ENCODE measurements around the gene HNF4A.

GRCh38 chr20:44348168-44348659 lies 7.3 kb upstream of the HNF4A start:
- TF ChIP-seq L3MBTL2 (conservative IDR thresholded peaks at IDR 0.05) (no peak), BHLHE40 (IDR thresholded peaks at IDR 0.05; ENCODE audit: borderline replicate concordance) (no peak), PKNOX1 (IDR thresholded peaks at IDR 0.05) (no peak), SUZ12 (IDR thresholded peaks at IDR 0.05) (no peak), FOXA1 (IDR thresholded peaks at IDR 0.05) (no peak), LEF1 (IDR thresholded peaks at IDR 0.05; ENCODE audit: borderline replicate concordance) (no peak), ELF4 (IDR thresholded peaks at IDR 0.05) (no peak), CTBP1 (IDR thresholded peaks at IDR 0.05; ENCODE audit: borderline replicate concordance) (no peak), SP1 (IDR thresholded peaks at IDR 0.05) (no peak), FOXK2 (IDR thresholded peaks at IDR 0.05) (no peak), FOXM1 (IDR thresholded peaks at IDR 0.05; ENCODE audit: borderline replicate concordance) (no peak), ZNF384 (IDR thresholded peaks at IDR 0.05) (no peak)
